Activated naive CD8-positive, alpha-beta T cell treated with anti-CD3 and anti-CD28 coated beads, Interleukin-2, amount 10 ng/mL, durations not matched to agents 7 days and 5 days (primary cell): ENCODE data around the gene CNOT6. TPM values are rescaled to one million over a fixed set of nuclear protein-coding genes. Genes with fewer than 3 reads are reported as not detected.

Experiments used
- ATAC-seq: fragments of 150-1000 bp; cut with Tn5 transposase; one replicate; pipeline ENCODE4 v1.10.0; 2021; ENCODE audit warnings: low read depth, moderate library complexity
- POLR2A ChIA-PET: fragments of 350-600 bp; sonication (Branson Sonifier 250); formaldehyde crosslinking; loops from one replicate; lab custom pipeline; 2021; ENCODE audit warnings: antibody characterized with exemption; lab: Charles Lee
- DNase-seq: peaks from one replicate; pipeline ENCODE4 v3.0.0; 2021
- H3K27ac Mint-ChIP-seq: one replicate; pipeline ENCODE4 v1.8.0; 2022; ENCODE audit warnings: mild to moderate bottlenecking, mixed read lengths
- H3K27me3 Mint-ChIP-seq: one replicate; pipeline ENCODE4 v1.8.0; 2022; ENCODE audit warnings: mild to moderate bottlenecking, moderate library complexity, mixed read lengths
- H3K36me3 Mint-ChIP-seq: one replicate; pipeline ENCODE4 v1.8.0; 2021; ENCODE audit warnings: mild to moderate bottlenecking, mixed read lengths
- H3K4me1 Mint-ChIP-seq: one replicate; pipeline ENCODE4 v1.8.0; 2021; ENCODE audit warnings: mixed read lengths
- H3K4me3 Mint-ChIP-seq: one replicate; pipeline ENCODE4 v1.8.0; 2022; ENCODE audit warnings: mild to moderate bottlenecking, moderate library complexity, mixed read lengths
- H3K9me3 Mint-ChIP-seq: one replicate; pipeline ENCODE4 v1.8.0; 2021; ENCODE audit warnings: mixed read lengths
- total RNA-seq, 2 experiments: library from RNA; stranded (reverse); gene quantifications; one replicate each; pipeline ENCODE4 v1.2.3, GENCODE V29; 2021

Gene CNOT6
- total RNA-seq, 2 experiments from 2014 or later, result 37.5 to 43.3 TPM

GRCh38 chr5:180535573-180535972 is 41.4 kb downstream of the CNOT6 start:
- peaks cover 44% of the 10 kb centered on the region for H3K36me3 Mint-ChIP-seq
- POLR2A ChIA-PET, result no interaction called here
- no peak for ATAC-seq
- no peak overlapping the region for H3K27ac Mint-ChIP-seq
- no peaks in the 10 kb centered on the region for H3K27me3 Mint-ChIP-seq
- no peak overlapping the region for H3K4me3 Mint-ChIP-seq
- no peak for DNase-seq
- no peaks in the 10 kb centered on the region for H3K9me3 Mint-ChIP-seq
- peaks cover 2% of the 10 kb centered on the region for H3K4me1 Mint-ChIP-seq

DNA sequence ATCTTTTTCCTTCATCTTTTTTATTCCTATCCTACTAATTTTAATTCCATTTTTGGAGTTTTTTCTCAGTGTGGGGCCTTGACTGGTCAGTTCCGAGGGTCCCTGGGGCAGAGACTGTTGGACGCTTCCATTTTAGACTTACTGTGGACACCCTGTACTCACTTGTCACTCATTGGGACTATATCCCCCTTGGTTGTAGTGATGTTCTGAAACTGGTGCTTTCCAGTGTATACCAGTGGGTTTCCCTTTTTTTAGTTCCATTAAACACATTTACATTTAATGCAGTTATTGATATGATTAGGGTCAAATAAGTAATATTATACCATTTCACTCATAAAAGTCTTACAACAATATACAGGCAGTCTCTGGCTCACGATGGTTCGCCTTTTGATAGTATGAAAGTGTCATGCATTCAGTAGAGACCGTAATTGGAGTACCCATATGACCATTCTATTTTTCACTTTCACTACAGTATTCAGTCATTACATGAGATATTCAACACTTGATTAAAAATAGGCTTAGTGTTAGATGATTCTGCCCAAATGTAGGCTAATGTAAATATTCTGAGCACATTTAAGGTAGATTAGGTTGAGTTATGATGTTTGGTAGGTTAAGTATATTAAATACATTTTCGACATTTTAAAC is 46.0 kb downstream of the CNOT6 start:
- H3K9me3 Mint-ChIP-seq, result peaks cover 2% of the 10 kb centered on the region
- H3K4me3 Mint-ChIP-seq, result no peak overlapping the region
- H3K4me1 Mint-ChIP-seq, result peaks cover 5% of the 10 kb centered on the region
- H3K36me3 Mint-ChIP-seq, result peaks cover 54% of the 10 kb centered on the region
- POLR2A ChIA-PET, result no interaction called here
- ATAC-seq (no peak), DNase-seq (no peak)
- no peaks in the 10 kb centered on the region for H3K27me3 Mint-ChIP-seq
- peak overlapping the region; percentile 50 for H3K27ac Mint-ChIP-seq

DNA sequence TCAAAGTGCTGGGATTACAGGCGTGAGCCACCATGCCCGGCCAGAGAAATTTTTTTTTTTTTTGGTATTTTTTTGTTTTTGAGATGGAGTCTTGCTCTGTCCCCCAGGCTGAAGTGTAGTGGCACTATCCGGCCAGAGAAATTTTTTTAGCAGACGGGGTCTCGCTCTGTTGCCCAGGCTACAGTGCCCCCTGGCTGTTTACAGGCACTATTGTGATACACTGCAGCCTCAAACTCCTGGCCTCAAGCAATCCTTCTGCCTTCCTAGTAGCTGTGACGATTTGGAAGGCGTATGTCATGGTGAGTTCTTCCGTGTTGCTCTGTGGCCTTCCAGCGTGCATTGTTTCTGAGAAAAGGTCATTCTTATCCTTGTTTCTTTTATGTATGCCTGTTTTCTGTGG is 47.5 kb downstream of the CNOT6 start:
- Mint-ChIP-seq H3K4me1 (peaks cover 6% of the 10 kb centered on the region), H3K36me3 (peaks cover 57% of the 10 kb centered on the region), H3K27ac (no peak overlapping the region), H3K9me3 (peaks cover 2% of the 10 kb centered on the region), H3K27me3 (no peaks in the 10 kb centered on the region), H3K4me3 (no peak overlapping the region)
- DNase-seq (no peak), ATAC-seq (no peak)
- POLR2A ChIA-PET, result no interaction called here

DNA sequence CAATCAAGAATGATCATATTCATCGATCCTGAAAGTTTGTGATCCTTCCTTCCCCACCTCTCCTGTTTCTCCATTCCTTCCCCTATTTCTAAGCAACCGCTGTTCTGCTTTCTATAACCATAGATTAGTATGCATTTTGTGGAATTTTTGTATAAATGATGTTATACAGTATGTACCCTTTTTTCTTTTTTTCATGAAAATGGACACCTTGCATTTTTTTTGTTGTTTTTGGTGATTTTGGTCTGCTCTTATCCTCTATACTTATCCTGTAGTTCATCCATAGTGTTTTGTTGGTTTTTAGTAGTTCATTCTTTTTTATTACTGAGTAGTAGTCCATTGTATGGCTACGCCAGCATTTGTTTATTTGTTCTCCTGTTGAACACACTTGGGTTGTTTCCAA is 51.1 kb downstream of the CNOT6 start:
- H3K27ac Mint-ChIP-seq, result no peak overlapping the region
- POLR2A ChIA-PET, result no interaction called here
- DNase-seq, result no peak
- peaks cover 42% of the 10 kb centered on the region for H3K36me3 Mint-ChIP-seq
- no peak for ATAC-seq
- H3K27me3 Mint-ChIP-seq, result no peaks in the 10 kb centered on the region
- H3K4me1 Mint-ChIP-seq, result peaks cover 10% of the 10 kb centered on the region
- no peak overlapping the region for H3K4me3 Mint-ChIP-seq
- peaks cover 2% of the 10 kb centered on the region for H3K9me3 Mint-ChIP-seq

GRCh38 chr5:180548563-180548962 is 54.4 kb downstream of the CNOT6 start:
- Mint-ChIP-seq H3K27ac (no peak overlapping the region), H3K4me3 (no peak overlapping the region), H3K27me3 (no peaks in the 10 kb centered on the region), H3K4me1 (peaks cover 7% of the 10 kb centered on the region), H3K36me3 (peaks cover 34% of the 10 kb centered on the region), H3K9me3 (no peaks in the 10 kb centered on the region)
- ATAC-seq (no peak), DNase-seq (no peak)
- POLR2A ChIA-PET, result no interaction called here

GRCh38 chr5:180553530-180553929 is 59.4 kb downstream of the CNOT6 start:
- peaks cover 37% of the 10 kb centered on the region for H3K36me3 Mint-ChIP-seq
- no peak overlapping the region for H3K4me3 Mint-ChIP-seq
- ATAC-seq (no peak), DNase-seq (no peak)
- H3K27ac Mint-ChIP-seq, result no peak overlapping the region
- no peaks in the 10 kb centered on the region for H3K9me3 Mint-ChIP-seq
- POLR2A ChIA-PET, result no interaction called here
- H3K27me3 Mint-ChIP-seq, result no peaks in the 10 kb centered on the region
- H3K4me1 Mint-ChIP-seq, result peaks cover 12% of the 10 kb centered on the region

DNA sequence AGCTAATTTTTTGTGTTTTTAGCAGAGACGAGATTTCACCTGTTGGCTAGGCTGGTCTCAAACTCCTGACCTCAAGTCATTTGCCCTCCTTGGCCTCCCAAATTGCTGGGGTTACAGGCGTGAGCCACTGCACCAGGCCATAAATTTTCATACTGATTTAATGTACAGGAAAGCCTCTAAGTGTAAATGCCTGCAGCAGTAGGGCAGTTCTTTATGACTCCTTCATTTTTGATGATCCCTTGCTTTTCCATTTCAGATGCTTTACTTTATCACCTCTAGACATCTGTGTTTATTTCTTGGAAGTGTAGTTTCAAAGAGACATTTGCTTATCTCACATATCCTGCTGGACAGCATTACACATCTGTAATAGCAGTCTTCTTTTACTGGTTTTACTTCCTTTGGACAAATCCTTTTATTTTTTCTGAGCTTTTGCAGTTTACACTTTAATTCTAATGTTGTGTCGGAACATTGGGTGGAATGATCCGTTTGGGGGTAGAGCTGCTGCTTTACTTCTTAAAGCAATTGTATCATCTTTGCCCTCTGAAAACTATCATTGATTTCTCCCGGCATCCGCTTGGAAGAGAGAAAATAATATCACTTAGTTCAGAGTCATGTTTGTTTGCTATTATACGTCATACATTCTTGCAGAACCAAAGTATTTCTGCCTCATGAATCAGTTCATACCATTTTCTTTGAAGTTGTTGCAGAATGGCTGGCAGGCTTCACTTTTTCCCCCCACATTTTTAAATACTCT is 61.2 kb downstream of the CNOT6 start:
- H3K36me3 Mint-ChIP-seq, result peaks cover 46% of the 10 kb centered on the region
- POLR2A ChIA-PET, result no interaction called here
- H3K27ac Mint-ChIP-seq, result no peak overlapping the region
- no peak overlapping the region for H3K4me3 Mint-ChIP-seq
- peaks cover 10% of the 10 kb centered on the region for H3K4me1 Mint-ChIP-seq
- H3K9me3 Mint-ChIP-seq, result no peaks in the 10 kb centered on the region
- ATAC-seq, result no peak
- no peak for DNase-seq
- H3K27me3 Mint-ChIP-seq, result no peaks in the 10 kb centered on the region

DNA sequence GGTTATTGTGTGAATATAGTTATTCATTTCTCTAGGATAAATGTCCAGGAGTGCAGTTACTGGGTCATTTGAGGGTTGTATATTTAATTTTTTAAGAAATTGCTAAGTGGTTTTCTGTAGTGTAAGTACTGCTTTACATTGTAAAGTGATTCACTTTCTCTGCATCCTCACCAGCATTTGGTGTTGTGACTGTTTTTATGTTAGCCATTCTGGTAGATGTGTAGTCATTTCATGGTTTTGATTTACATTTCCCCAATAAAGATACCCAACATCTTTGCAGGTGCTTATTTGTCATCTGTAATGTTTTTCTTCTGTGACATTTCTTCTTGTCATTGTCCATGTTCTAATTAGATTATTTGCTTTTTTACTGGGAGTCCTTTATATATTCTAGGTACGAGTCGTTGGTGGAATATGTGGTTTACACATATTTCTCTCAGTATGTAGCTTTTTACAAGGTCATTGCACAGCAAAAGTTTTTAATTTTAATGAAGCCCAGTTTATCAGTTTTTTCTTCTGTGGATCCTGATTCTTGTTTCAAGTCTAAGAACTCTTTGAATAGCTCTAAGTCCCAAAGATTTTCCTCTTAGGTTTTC is 63.1 kb downstream of the CNOT6 start:
- peaks cover 54% of the 10 kb centered on the region for H3K36me3 Mint-ChIP-seq
- H3K4me3 Mint-ChIP-seq, result no peak overlapping the region
- POLR2A ChIA-PET, result no interaction called here
- no peaks in the 10 kb centered on the region for H3K27me3 Mint-ChIP-seq
- ATAC-seq, result no peak
- H3K4me1 Mint-ChIP-seq, result peaks cover 15% of the 10 kb centered on the region
- peaks cover 1% of the 10 kb centered on the region for H3K9me3 Mint-ChIP-seq
- no peak overlapping the region for H3K27ac Mint-ChIP-seq
- no peak for DNase-seq

DNA sequence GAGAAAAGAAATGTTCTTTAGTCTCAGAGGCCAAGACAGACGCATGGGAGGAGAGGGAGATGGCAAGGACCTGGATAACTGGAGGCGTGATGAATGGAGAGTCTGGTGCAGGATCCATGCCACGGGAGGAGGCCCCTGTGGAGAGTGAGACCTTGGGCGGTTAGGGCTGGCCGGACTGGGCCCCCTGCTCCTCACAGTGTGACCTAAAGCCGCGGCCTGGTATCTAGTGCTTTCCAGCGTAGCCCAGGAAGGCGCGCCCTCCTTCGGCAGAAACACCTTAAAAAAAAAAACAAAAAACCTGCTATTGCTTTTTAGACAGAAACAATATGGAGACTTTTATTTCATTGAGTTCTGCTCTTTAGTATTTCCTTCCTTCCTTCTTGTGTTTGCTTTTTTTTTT is 64.1 kb downstream of the CNOT6 start:
- Mint-ChIP-seq H3K9me3 (peaks cover 1% of the 10 kb centered on the region), H3K4me1 (peaks cover 21% of the 10 kb centered on the region), H3K27me3 (no peaks in the 10 kb centered on the region), H3K27ac (no peak overlapping the region), H3K36me3 (peaks cover 52% of the 10 kb centered on the region), H3K4me3 (no peak overlapping the region)
- POLR2A ChIA-PET, result no interaction called here
- DNase-seq (no peak), ATAC-seq (no peak)

DNA sequence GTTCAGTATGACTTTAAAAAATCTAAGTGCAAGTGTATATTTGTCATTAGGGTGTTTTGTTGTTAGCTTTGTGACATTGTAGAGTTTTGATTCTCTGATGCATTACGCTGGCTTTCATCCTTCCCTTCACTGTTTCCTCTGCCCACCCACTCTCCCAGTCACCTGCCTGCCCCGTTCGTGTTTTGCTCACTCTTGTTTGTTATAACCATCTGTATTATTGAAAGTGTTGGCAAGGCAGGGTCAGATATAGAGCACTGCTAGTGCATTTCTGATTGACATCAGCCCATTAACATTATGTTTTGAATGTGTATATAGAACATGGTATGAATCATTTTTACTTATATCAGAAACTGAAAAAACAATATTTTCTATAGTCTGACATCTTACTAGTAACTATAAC is 69.8 kb downstream of the CNOT6 start:
- Mint-ChIP-seq H3K27ac (no peak overlapping the region), H3K9me3 (peaks cover 1% of the 10 kb centered on the region), H3K36me3 (peaks cover 54% of the 10 kb centered on the region)

DNA sequence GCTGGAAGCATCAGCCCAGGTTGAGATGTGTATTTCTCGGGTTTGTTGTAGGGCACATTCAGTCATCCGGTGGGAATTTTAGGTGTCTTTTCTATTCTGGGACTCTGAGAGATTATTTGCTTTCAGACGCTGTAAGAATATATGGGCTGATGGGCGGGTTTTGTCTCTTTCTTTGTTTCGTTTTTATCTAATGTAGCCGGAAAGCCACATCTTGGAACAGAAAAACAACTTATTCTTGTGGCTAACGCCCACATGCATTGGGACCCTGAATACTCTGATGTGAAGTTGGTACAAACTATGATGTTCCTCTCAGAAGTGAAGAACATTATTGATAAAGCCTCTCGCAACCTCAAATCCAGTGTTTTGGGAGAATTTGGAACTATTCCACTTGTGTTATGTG is 74.7 kb downstream of the CNOT6 start:
- Mint-ChIP-seq H3K27ac (peak overlapping the region; percentile 87), H3K36me3 (peaks cover 56% of the 10 kb centered on the region), H3K9me3 (no peaks in the 10 kb centered on the region), H3K27me3 (no peaks in the 10 kb centered on the region), H3K4me1 (peaks cover 29% of the 10 kb centered on the region), H3K4me3 (peak overlapping the region; percentile 78)
- DNase-seq (no peak), ATAC-seq (peak; percentile 80)
- POLR2A ChIA-PET, result no interaction called here

More for the DNA sequence above, 69.8 kb downstream of the CNOT6 start:
- POLR2A ChIA-PET, result no interaction called here
- H3K4me3 Mint-ChIP-seq, result peak overlapping the region; percentile 1
- H3K27me3 Mint-ChIP-seq, result no peaks in the 10 kb centered on the region
- H3K4me1 Mint-ChIP-seq, result peaks cover 30% of the 10 kb centered on the region
- ATAC-seq (no peak), DNase-seq (no peak)

- POLR2A ChIA-PET, result no interaction called here
- H3K4me3 Mint-ChIP-seq, result no peak overlapping the region
- H3K4me1 Mint-ChIP-seq, result peaks cover 15% of the 10 kb centered on the region
- no peak overlapping the region for H3K27ac Mint-ChIP-seq
- no peaks in the 10 kb centered on the region for H3K27me3 Mint-ChIP-seq
- ATAC-seq, result no peak
- no peak for DNase-seq
- H3K9me3 Mint-ChIP-seq, result no peaks in the 10 kb centered on the region
- H3K36me3 Mint-ChIP-seq, result peaks cover 41% of the 10 kb centered on the region
Measured at GRCh38 chr5:180575571-180575970, 81.4 kb downstream of the CNOT6 start.

- POLR2A ChIA-PET, result interaction anchor here (0.6 kb wide), 1 partner anchor 86 kb away, joined by 3 read pairs; no protein-coding TSS in a partner anchor
- ATAC-seq (no peak), DNase-seq (no peak)
- Mint-ChIP-seq H3K27me3 (peaks cover 3% of the 10 kb centered on the region), H3K36me3 (peaks cover 19% of the 10 kb centered on the region), H3K9me3 (no peaks in the 10 kb centered on the region), H3K4me1 (peaks cover 7% of the 10 kb centered on the region), H3K27ac (no peak overlapping the region), H3K4me3 (no peak overlapping the region)
Measured at GRCh38 chr5:180580681-180581080, 86.5 kb downstream of the CNOT6 start.

DNA sequence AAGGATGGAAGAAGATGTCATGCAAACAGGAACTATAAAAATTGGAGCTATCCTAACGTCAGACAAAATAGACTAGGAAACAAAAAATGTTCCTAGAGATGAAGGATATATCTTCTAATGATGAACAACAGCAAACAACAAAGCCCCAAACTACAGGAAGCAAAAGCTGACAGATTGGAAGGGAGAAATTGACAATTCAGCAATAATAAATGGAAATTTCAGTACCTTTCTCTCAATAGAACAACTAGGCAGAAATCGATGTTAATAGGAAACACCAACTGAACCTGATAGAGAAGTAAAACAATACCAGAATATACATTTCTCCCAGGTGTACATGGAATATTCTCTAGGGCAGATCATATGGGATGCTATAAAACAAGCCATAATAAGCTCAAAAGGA is 89.6 kb downstream of the CNOT6 start:
- POLR2A ChIA-PET, result no interaction called here
- Mint-ChIP-seq H3K27me3 (peaks cover 16% of the 10 kb centered on the region), H3K4me1 (peaks cover 3% of the 10 kb centered on the region), H3K4me3 (no peak overlapping the region), H3K36me3 (no peaks in the 10 kb centered on the region), H3K27ac (no peak overlapping the region), H3K9me3 (no peaks in the 10 kb centered on the region)
- ATAC-seq, result no peak
- DNase-seq, result no peak
